Middle frontal gyrus (tissue), 1 donor: ENCODE results near the gene BLOC1S6.
"Not testable (repeated sequence)": the region's sequence is repeated elsewhere in the genome, so short reads cannot be mapped to it uniquely, and the experiment has no call there.

Source experiments
- DNase-seq: peaks from one replicate; pipeline ENCODE4 v3.0.0-alpha.2; 2015; ENCODE audit warnings: low spot score; ENCODE audit errors: extremely low spot score

BLOC1S6 gene

DNA sequence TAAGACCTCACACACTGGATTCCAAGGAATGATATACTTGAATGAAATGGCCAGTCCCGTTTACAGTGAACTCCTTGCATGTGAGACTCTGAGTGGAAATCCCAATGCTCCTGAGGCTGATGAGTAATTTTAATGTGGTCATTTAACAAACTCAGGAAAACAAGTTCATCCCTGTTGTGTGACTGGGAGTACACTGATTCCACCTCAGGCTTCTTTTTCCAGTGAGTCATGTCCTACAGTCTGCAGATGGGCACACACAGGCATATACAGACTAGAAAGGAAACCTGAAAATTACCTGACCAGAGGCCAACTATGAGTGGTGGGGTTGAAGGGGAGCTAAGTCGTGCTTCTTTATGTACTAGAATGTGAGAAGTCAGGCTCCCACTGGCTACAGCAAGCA lies 53.4 kb downstream of the BLOC1S6 start:
- DNase-seq: no peak

DNA sequence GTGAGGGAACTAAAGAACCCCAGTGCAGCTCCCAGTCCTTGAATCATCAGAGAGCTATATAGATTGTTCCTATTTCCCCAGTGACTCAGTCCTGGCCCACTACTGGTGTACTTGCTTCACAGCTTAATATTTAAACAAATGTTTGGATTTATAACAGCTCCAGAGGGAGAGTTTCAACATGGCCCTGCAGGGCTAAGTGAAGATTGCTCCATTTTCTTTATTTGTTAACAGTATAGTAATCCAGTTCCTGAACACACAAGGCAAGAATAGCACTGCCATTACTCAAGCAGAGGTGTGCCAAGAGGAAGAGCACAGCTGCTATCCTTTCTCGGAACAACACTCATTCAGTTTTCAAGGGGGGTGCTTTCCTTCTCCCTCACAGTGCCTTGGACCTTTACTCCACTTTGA lies 54.2 kb downstream of the BLOC1S6 start:
- no peak for DNase-seq

DNA sequence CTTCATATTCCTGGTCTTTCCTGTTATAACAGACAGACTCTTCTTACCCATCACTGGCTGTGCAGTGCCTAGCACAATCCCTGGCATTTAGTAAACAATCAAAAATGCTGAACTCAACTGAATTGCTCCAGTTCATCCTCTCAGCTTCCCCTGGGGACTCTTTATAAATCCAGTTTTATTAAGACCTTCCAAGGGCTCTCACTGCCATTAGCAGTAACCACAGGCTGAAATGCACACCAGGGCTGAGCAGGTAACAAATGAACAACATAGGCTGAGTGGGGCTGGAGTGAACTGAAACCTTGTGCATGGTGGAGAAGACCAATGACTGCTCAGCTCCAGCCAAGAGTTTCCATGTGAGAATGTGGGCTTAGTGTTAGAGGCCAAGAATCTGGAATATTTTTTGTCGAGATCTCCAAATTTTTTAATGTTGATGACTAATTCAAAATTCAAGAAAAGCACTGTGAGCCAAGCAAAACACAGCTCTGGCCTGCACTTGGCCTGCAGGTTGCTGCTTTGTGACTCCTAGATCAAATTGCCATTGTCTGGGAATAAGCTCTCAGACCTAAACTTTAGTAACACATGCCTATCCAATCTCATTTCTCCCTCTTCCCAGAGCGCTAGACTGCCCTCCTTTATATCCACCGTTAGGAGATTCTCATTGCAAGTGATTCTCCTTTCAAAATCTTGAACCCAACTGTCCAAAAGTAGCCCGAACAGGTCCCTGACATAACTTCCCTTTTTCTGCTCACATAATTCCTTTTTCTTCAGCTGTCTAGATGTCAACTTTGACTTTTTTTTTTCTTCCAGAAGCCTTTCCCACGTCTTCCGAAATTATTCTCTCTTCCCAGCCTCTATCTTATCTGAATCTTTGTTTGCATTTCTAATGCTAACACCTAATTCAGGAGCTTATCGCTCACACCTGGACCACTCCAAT lies 55.1 kb downstream of the BLOC1S6 start:
- no peak for DNase-seq

DNA sequence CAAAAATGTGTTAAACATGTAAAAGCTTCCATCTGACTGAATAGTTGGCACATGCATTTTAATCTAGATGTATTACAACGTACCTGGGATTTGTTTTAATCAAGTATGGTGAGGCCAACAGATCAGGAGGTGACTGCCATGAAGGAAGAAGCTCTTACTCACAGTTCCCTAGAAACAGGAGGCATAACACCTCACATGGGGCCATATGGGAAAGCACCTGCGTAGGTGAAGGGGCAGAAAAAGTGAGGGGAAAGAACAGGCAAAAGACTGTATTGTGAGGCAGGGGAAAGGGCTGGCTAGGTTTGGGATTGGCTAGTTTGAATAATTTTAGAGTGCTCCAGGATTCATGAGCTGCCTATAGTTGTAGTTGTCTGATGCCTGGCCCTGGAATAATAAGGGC lies 57.3 kb downstream of the BLOC1S6 start:
- DNase-seq: no peak

DNA sequence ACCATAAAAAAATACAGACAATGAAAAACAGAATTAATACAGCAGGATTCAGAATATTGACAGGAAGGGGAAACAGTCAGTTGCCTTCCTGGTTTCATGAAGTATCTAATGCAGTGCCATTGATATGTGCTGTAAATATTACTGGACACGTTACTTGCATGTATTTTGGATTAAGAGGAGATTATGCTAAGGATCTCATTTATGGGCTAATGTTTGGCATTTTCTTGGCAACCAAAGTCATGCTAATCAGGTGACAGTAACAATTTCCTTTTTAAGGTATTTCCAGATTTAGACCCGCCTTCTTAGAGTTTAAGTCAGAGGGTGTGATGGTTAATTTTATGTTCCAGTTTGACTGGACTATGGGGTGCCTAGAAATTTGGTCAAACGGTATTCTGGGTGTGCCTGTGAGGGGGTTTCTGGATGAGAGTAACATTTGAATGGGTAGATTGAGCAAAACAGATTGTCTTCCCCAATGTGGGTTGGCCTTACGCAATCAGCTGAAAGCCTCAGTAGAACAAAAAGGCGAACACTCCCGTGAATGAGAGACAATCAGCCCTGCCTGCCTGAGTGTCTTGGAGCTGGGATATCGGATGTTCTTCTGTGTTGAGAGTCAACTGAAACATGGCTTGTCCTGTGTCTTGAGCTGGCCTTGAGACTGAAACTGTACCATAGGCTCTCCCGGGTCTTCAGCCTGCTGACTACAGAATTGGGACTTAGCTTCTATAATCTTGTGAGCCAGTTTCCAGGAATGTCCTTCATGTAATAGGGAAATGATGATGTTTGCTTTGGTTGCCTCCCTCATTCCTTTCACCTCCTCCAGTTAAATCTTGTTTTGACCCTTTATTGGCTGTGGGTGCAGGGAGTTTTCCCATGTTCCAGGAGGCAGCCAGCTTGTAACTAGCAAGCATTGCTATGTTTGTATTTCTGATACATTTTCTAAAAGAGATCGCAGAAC lies 58.1 kb downstream of the BLOC1S6 start:
- no peak for DNase-seq

DNA sequence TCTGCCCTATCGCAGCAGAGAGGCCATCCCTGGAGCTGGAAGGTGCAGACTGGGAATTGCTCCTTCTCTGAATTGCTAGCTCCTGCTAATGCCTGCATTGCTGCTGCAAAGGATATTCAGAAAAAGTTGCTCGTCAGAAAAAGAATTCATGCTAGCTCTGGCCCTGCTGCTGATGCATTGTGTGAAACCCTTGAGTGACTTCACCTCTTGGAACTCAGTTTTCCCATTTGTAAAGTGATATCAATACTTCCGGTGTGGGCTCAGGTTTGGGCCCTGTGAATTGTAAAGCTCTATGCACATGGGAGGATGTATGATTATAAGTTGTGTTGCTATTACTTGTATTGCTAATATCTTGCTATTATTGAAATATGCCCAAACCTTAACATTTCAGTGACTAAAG lies 59.0 kb downstream of the BLOC1S6 start:
- no peak for DNase-seq

DNA sequence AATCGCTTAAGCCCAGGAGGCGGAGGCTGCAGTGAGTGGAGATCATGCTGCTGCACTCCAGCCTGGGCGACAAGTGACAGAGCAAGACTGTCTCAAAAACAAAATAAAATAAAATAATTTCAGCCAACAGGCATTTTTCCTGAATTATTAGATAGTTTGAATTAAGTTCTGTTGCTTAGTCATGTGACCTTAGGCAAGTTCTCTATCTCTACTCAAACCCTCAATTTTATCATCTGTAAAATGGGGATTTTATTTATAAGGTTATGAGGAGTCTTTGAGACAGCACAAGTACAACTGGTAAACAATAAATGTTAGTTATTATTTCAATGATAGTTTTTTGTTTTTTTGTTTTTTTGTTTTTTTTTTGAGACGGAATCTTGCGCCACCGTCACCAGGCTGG lies 60.6 kb downstream of the BLOC1S6 start:
- DNase-seq: no peak

DNA sequence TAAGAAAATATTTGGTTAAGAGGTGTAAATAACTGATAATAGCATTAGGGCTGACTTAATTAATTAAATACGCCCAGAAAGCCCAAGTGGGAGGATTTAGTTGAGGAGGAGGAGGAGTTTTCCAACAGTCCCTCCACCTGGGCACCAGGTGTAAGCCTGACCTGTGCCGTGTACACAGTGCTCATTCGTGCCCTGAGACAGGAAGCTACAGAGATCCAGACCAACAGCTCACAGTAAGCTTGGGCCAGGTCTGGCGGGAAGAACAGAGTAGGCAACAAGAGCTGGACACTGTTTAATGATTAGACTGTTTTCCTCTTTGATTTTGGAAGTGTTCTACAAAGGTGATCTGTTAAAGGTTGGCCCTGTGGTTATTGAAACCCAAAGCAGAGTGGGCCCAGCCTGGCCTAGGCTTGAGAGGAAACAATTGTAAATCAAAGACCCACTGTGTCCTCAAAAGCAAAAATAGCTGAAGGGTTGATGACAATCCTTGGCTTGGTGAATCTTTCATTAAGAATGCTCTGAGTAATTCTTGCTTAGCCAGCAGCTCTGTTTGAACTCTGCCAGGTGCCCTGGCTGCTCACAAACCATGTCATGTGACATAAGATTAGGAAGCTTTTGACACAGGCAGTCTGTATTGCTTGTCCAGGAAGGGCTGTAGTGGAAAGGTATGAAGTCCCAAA lies 61.5 kb downstream of the BLOC1S6 start:
- DNase-seq: no peak

DNA sequence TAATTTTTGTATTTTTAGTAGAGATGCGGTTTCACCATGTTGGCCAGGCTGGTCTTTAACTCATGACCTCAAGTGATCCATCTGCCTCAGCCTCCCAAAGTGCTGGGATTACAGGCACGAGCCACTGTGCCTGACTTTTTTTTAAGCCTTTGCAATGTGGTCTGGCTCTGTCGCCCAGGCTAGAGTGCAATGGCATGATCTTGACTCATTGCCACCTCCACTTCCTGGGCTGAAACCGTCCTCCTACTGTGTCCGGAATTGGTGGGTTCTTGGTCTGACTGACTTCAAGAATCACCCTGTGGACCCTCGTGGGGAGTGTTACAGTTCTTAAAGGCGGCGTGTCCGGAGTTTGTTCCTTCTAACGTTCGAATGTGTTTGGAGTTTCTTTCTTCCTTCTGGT lies 62.8 kb downstream of the BLOC1S6 start:
- not testable (repeated sequence) for DNase-seq

DNA sequence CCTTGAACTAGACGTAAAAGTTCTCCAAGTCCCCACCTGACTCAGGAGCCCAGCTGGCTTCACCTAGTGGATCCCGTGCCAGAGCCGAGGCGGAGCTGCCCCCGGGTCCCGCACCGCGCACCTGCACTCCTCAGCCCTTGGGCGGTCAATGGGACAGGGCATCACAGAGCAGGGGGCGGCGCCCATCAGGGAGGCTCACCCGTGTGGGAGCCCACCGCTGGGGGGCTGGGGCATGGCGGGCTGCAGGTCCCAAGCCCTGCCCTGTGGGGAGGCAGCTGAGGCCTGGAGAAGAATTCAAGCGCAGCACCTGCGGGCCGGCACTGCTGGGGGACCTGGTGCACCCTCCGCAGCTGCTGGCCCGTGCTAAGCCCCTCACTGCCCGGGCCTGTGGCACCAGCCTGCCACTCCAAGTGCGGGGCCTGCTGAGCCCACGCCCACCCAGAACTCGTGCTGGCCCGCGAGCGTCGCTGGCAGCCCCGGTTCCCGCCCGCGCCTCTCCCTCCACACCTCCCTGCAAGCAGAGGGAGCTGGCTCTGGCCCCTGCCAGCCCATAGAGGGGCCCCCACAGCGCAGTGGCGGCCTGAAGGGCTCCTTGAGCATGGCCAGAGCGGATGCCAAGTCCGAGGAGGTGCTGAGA lies 63.8 kb downstream of the BLOC1S6 start:
- no peak for DNase-seq

DNA sequence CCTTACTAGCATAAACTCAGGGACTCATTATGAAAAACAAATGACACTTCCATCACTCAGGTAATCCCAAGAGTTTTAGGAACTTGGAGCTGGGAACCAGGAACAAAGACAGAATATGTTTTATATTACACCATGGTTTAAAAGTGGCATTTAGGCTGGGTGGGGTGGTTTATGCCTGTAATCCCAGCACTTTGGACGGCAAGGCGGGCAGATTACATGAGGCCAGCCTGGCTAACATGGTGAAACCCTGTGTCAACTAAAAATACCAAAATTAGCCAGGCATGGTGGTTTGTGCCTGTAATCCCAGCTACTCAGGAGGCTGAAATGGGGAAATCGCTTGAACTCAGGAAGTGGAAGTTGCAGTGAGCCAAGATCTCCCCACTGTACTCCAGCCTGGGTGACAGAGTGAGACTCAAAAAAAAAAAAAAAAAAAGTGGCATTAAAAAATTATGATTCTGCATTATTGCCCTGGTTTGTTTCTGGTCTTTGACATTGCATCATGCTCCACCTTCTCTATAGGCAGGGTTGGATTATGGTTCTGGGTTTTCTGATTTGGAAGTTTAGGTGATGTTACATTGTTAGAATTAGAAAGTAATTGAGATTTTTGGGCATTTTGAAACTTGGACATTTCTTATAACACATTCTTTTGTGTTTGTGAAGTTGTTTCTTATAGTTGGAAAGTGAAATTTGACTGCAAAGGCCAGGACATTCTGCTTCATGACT lies 66.7 kb downstream of the BLOC1S6 start:
- DNase-seq: no peak

DNA sequence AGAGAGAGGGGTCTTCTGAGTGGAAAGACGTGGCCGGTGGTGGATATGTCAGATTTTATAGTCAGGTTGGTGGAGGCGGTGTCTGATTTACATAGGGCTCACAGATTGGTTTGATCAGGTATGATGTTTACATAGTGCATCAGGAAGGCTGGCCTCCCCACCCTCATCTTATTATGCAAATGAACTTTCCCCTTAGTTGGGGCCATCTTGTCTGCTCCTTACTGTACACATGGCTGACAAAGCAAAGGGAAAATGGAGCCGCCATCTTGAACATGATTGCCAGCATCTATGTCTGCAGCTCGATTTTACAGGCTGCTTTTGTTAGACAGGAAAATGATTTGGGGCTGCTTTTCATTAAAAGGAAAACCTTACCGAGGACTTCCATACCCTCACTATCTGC lies 67.6 kb downstream of the BLOC1S6 start:
- no peak for DNase-seq

DNA sequence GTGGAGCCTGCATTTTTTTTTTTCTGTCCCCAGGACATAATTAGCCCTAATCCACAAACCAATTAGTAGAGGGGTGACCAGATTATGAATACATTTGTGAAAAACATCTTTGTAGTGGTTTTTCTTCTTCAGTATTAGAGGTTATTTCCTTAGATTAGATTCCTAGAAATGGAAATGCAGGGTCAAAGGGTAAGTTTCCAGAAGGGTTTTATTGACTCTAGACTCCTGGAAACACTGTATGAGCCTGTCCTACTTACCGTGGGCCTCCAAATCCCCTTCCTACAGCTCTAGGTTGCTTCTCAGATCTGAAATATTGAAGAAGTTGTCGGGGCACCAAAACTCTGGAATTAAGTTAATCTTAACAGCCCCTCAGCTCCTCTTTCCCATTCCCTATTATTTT lies 70.1 kb downstream of the BLOC1S6 start:
- DNase-seq: no peak

DNA sequence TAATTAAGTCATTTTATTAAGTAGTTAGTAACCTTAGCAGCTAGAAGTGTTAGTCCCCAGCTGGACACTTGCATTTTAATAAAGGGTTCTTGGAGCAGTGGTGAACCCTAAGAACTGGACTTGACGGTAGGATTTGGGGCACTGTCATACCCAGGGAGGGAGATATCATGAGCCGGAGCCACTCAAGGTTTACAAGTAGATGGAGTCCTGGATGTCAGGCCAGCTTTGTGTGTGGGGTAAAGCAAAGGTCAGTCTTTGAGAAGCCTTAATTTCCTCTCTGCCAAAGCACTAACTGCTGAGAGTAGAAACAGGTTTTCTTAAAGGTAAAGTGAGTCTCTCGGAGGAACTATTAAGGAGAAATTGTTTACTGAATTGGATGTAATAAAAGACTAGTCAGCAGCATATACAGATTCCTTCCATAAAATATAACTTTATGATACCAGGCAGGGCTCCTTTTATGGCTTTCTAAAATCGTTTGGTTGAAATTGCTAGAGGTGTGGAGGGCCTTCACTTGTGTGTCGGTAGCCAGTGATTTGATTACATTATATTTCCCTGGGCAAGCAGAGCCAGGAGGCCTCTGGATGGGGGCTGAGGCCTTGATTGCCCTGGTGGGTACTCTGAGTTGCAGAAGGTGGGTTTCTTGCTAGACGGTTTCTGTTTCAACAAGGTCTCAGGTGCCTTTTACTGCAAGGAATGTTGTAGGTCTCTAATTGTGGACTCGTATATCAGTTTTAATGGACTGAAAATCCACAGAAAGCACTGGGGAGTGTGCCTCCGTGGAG lies 70.8 kb downstream of the BLOC1S6 start:
- no peak for DNase-seq
